HFFc6 (cell line): ENCODE measurements around the gene LCLAT1. TPM values are rescaled to one million over a fixed set of nuclear protein-coding genes. Genes with fewer than 3 reads are reported as not detected.

Experiments
- DNase-seq: peaks from one replicate; pipeline ENCODE4 v3.0.0-alpha.2; 2018
- H3K27ac Mint-ChIP-seq: 2 replicates; pipeline ENCODE4 v1.8.0; 2020; ENCODE audit warnings: mild to moderate bottlenecking, mixed read lengths
- H3K27me3 Mint-ChIP-seq: 2 replicates; pipeline ENCODE4 v1.8.0; 2021; ENCODE audit warnings: mild to moderate bottlenecking, moderate library complexity, mixed read lengths; ENCODE audit not compliant: insufficient read depth
- H3K36me3 Mint-ChIP-seq: 2 replicates; pipeline ENCODE4 v1.8.0; 2021; ENCODE audit warnings: low read depth, mixed read lengths
- H3K4me1 Mint-ChIP-seq: 2 replicates; pipeline ENCODE4 v1.8.0; 2020; ENCODE audit warnings: low read depth, mixed read lengths
- H3K4me3 Mint-ChIP-seq: 2 replicates; pipeline ENCODE4 v1.8.0; 2020; ENCODE audit warnings: mild to moderate bottlenecking, moderate library complexity, mixed read lengths
- H3K9me3 Mint-ChIP-seq: 2 replicates; pipeline ENCODE4 v1.8.0; 2020; ENCODE audit warnings: mild to moderate bottlenecking, mixed read lengths
- CTCF ChIP-seq: fragments of 200-600 bp; sonication (generic); IDR thresholded peaks from 2 replicates; pipeline ENCODE4 v1.5.0; 2021; ENCODE audit warnings: antibody characterized with exemption, mild to moderate bottlenecking
- total RNA-seq, 6 experiments: library from RNA; stranded (reverse); fragmentation: NEBNext Ultra II Directional; extraction: Animal tissue kit (Norgen Biotek cat#: 25700); gene quantifications; 2 replicates in 1 of 6; 3 replicates in 5 of 6; pipeline ENCODE4 v1.2.3, GENCODE V29; 2021

LCLAT1 gene
- total RNA-seq, 6 experiments from 2014 or later, result 21.0 to 27.0 (median 23.0) TPM

- H3K27ac Mint-ChIP-seq, result no peak overlapping the region
- no peak for DNase-seq
- H3K4me3 Mint-ChIP-seq, result no peak overlapping the region
- H3K36me3 Mint-ChIP-seq, result no peaks in the 10 kb centered on the region
- no peak for TF ChIP-seq CTCF
- peaks cover 14% of the 10 kb centered on the region for H3K4me1 Mint-ChIP-seq
- no peaks in the 10 kb centered on the region for H3K9me3 Mint-ChIP-seq
- no peaks in the 10 kb centered on the region; the same call in 1 of the 2 replicates for H3K27me3 Mint-ChIP-seq
Measured at GRCh38 chr2:30443081-30443480, 4.0 kb upstream of the LCLAT1 start.

GRCh38 chr2:30444273-30444672 lies 2.8 kb upstream of the LCLAT1 start:
- no peaks in the 10 kb centered on the region; the same call in 1 of the 2 replicates for H3K27me3 Mint-ChIP-seq
- H3K4me1 Mint-ChIP-seq, result peaks cover 23% of the 10 kb centered on the region
- H3K9me3 Mint-ChIP-seq, result no peaks in the 10 kb centered on the region
- no peak overlapping the region for H3K4me3 Mint-ChIP-seq
- DNase-seq, result no peak
- TF ChIP-seq CTCF, result no peak
- no peak overlapping the region for H3K27ac Mint-ChIP-seq
- no peaks in the 10 kb centered on the region for H3K36me3 Mint-ChIP-seq

- DNase-seq, result no peak
- Mint-ChIP-seq H3K27ac (no peak overlapping the region), H3K9me3 (no peaks in the 10 kb centered on the region), H3K4me1 (peaks cover 25% of the 10 kb centered on the region), H3K27me3 (no peaks in the 10 kb centered on the region; the same call in 1 of the 2 replicates), H3K36me3 (peaks cover under 1% of the 10 kb centered on the region; the same call in 1 of the 2 replicates), H3K4me3 (no peak overlapping the region)
- no peak for TF ChIP-seq CTCF
Measured at GRCh38 chr2:30445266-30445821, 1.7 kb upstream of the LCLAT1 start.

- Mint-ChIP-seq H3K4me3 (peak overlapping the region; percentile 93), H3K4me1 (peaks cover 35% of the 10 kb centered on the region), H3K36me3 (peaks cover 6% of the 10 kb centered on the region; the same call in 1 of the 2 replicates), H3K27ac (peak overlapping the region; percentile 95), H3K27me3 (no peaks in the 10 kb centered on the region; the same call in 1 of the 2 replicates), H3K9me3 (no peaks in the 10 kb centered on the region)
- TF ChIP-seq CTCF, result no peak
- DNase-seq, result peak; percentile 7
Measured at GRCh38 chr2:30446602-30447148, 371 bp upstream of the LCLAT1 start.

GRCh38 chr2:30448308-30448707 lies 1.3 kb downstream of the LCLAT1 start:
- Mint-ChIP-seq H3K27ac (peak overlapping the region; percentile 95), H3K9me3 (no peaks in the 10 kb centered on the region), H3K36me3 (peaks cover 6% of the 10 kb centered on the region; the same call in 1 of the 2 replicates)

More at GRCh38 chr2:30448308-30448707, 1.3 kb downstream of the LCLAT1 start:
- H3K27me3 Mint-ChIP-seq, result no peaks in the 10 kb centered on the region; the same call in 1 of the 2 replicates
- peaks cover 43% of the 10 kb centered on the region for H3K4me1 Mint-ChIP-seq
- no peak for TF ChIP-seq CTCF
- DNase-seq, result no peak
- peak overlapping the region; percentile 93 for H3K4me3 Mint-ChIP-seq
